Stomach (tissue), 9 donors: ENCODE measurements around the gene MAP7D3. TPM values are rescaled to one million over a fixed set of nuclear protein-coding genes. Genes with fewer than 3 reads are reported as not detected.

ENCODE experiments used
- DNase-seq, 2 donors: peaks; one replicate each; pipeline versions ENCODE4 v3.0.0 to v3.0.0-alpha.2; 2013 to 2019
- H3K27ac ChIP-seq, 5 donors: fragments of 200-600 bp in 4 of 5; sonication (generic) in 4 of 5; one replicate each; pipeline ENCODE4 v1.5.1; 2013 to 2019; ENCODE audit warnings: mild to moderate bottlenecking in 1 of 5, moderate library complexity in 1 of 5
- H3K27me3 ChIP-seq, 3 donors: fragments of 200-600 bp; sonication (generic); one replicate each; pipeline ENCODE4 v1.5.1; 2017 to 2019; ENCODE audit warnings: mixed run types in 1 of 3
- H3K36me3 ChIP-seq, 4 donors: fragments of 200-600 bp; sonication (generic); 1 replicate in 3 of 4; 2 replicates in 1 of 4; pipeline ENCODE4 v1.5.1; 2016 to 2019
- H3K4me1 ChIP-seq, 4 donors: fragments of 200-600 bp; sonication (generic); one replicate each; pipeline ENCODE4 v1.5.1; 2016 to 2019
- H3K4me3 ChIP-seq, 4 donors: fragments of 200-600 bp; sonication (generic) in 3 of 4; one replicate each; pipeline ENCODE4 v1.5.1; 2016 to 2019; ENCODE audit warnings: mild to moderate bottlenecking in 1 of 4
- H3K9me3 ChIP-seq, 4 donors: fragments of 200-600 bp; sonication (generic); one replicate each; pipeline ENCODE4 v1.5.1; 2016 to 2019
- CTCF ChIP-seq, 7 experiments: fragments of 450-650 bp in 4 of 7; fragments of 200-600 bp in 3 of 7; sonication (generic) in 3 of 7; IDR thresholded peaks; one replicate each; pipeline ENCODE4 v1.5.1; 2016 to 2019; ENCODE audit warnings: antibody characterized with exemption in 7 of 7, control low read depth in 2 of 7, mild to moderate bottlenecking in 1 of 7
- EP300 ChIP-seq: sonication (generic); formaldehyde crosslinking; IDR thresholded peaks from one replicate; pipeline ENCODE4 v1.6.1; 2017; ENCODE audit warnings: antibody characterized with exemption
- POLR2A ChIP-seq, 4 donors: fragments of 450-650 bp; IDR thresholded peaks; one replicate each; pipeline ENCODE4 v1.6.1; 2016; ENCODE audit warnings: antibody characterized with exemption in 4 of 4, control low read depth in 2 of 4, mild to moderate bottlenecking in 1 of 4, moderate library complexity in 1 of 4
- POLR2AphosphoS5 ChIP-seq, 3 donors: sonication (generic); formaldehyde crosslinking; IDR thresholded peaks; one replicate each; pipeline ENCODE4 v1.6.1; 2016; ENCODE audit warnings: antibody characterized with exemption in 3 of 3
- WGBS, 5 donors: extraction: QIAGEN DNeasy Blood & Tissue Kit in 3 of 5; methylation state at CpG; one replicate each; pipeline versions ENCODE4 v1.1.5 to v1.1.7; 2013 to 2018; 5-methylcytosine and 5-hydroxymethylcytosine counted together
- intact Hi-C: fragments of 100-400 bp; cut with DNase I; formaldehyde crosslinking; loops from one replicate; pipeline ENCODE4 v1.15.1; 2023; ENCODE audit warnings: low total_unique reads
- polyA plus RNA-seq, 3 donors: library from polyadenylated mRNA; stranded (reverse); fragments of 200-250 nt; gene quantifications; one replicate each; pipeline ENCODE4 v1.2.3, GENCODE V29; 2013
- total RNA-seq, 5 donors: library from RNA; depleted of rRNA; stranded (reverse); fragments of >200 nt; gene quantifications; one replicate each; pipeline versions ENCODE4 v1.1.0 to v1.2.3, GENCODE V29; 2014 to 2016
- donor health status: healthy with polysubstance abuse.
- donor health status: Bipolar disorder and iron deficiency.
- donor health status: healthy.

MAP7D3 gene
- total and polyA plus RNA-seq, 8 donors: 2.2 to 14.1 (median 5.6) TPM

DNA sequence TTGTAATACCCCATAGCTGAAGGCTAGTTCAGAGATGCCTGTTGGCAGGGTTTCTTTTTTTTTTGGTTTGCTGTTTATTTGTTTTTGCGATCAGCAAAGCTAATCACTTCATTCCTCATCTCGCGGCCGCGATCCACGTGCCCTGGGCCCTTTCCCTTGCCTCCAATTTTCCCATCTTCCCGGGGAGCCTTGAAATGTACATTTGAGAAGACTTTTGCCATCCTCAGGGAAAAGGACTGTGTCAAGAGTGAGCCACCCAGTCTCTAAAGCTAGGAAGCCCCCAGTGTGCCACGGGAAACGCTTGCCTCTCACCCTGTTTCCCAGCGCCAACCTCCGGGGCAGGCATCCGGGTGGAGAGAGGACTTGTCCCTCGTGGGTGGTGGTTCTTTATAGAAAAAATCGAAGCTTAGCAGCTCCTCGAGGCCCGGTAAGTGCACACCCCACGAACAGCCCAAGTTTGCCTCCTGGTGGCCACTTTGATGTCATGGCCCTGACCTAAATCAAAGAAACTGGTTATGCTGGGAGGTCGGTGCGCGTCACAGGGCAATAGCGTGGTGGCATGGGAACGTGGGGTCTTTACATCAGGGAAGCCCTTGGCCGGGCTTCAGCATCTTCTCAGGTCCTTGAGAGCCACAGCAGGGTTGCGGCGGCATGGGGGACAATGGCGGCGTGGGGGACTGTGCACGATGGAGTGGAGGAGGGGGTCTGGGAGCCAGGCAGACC lies 42.0 kb downstream of the MAP7D3 start:
- peak in 1 of 3 donors; percentile 15 for TF ChIP-seq POLR2AphosphoS5 (IDR thresholded peaks at IDR 0.05)
- peak in 4 of 7 experiments; percentile 41 to 57 (median 48) for TF ChIP-seq CTCF (IDR thresholded peaks at IDR 0.05)
- no peak for TF ChIP-seq POLR2A (IDR thresholded peaks at IDR 0.05)
- no peak for TF ChIP-seq EP300
- intact Hi-C loops: no loop called here
- Histone ChIP-seq H3K27me3 (no peaks in the 10 kb centered on the region), H3K4me1 (peaks cover 0 to 31% (median 19%) of the 10 kb centered on the region in 4 donors), H3K36me3 (peaks cover 0 to 32% (median 18%) of the 10 kb centered on the region in 4 donors), H3K9me3 (no peaks in the 10 kb centered on the region), H3K4me3 (no peak overlapping the region), H3K27ac (peak overlapping the region in 4 of 5 donors; percentile 66 to 84 (median 74))
- DNase-seq: peak; percentile 44 to 72
- 36 to 50% (median 37%) methylated on average over 13 to 28 of the region's 28 CpGs for WGBS, 5 donors

DNA sequence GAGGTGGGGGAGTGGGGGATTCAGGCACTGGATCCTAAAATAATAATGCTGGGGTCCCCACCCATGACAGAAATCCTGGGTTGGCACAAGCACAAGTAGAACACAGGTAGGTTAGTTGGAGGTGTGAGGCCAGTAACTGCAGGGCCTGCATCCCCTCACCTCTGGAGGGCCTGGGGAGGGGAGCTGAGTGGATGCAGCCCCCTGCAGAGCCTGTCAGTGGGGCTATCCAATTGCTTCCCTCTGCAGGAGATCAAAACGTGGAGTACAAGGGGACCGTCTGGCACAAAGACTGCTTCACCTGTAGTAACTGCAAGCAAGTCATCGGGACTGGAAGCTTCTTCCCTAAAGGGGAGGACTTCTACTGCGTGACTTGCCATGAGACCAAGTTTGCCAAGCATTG lies 43.7 kb downstream of the MAP7D3 start:
- intact Hi-C loops: no loop called here

DNA sequence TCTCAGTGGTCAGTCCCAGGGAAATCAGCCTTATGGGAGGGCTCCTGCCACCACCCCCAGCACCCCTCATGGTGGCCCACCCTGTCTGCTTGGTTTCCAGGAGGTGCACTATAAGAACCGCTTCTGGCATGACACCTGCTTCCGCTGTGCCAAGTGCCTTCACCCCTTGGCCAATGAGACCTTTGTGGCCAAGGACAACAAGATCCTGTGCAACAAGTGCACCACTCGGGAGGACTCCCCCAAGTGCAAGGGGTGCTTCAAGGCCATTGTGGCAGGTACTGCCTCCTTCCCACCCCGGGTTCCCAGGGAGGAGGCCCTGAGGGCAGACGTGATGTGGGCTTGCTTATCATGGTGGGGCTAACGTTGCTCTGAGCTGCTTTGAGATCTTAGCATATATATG lies 44.3 kb downstream of the MAP7D3 start:
- H3K27me3 ChIP-seq: peaks cover 0 to 7% (median 0%) of the 10 kb centered on the region in 3 donors
- peaks cover 0 to 32% (median 18%) of the 10 kb centered on the region in 4 donors for H3K36me3 ChIP-seq
- peak overlapping the region in 4 of 5 donors; percentile 70 to 84 (median 76) for H3K27ac ChIP-seq
- H3K9me3 ChIP-seq: no peaks in the 10 kb centered on the region
- intact Hi-C loops: no loop called here
- DNase-seq: no peak
- TF ChIP-seq POLR2AphosphoS5 (IDR thresholded peaks at IDR 0.05) (no peak), CTCF (IDR thresholded peaks at IDR 0.05) (no peak), POLR2A (IDR thresholded peaks at IDR 0.05) (no peak), EP300 (no peak)
- H3K4me3 ChIP-seq: peak overlapping the region in 1 of 4 donors; percentile 17
- WGBS, 5 donors: 27 to 82% (median 73%) methylated on average over 2 to 6 of the region's 6 CpGs
- H3K4me1 ChIP-seq: peaks cover 0 to 35% (median 26%) of the 10 kb centered on the region in 4 donors

More for the DNA sequence above, 43.7 kb downstream of the MAP7D3 start:
- H3K27ac ChIP-seq: peak overlapping the region in 3 of 5 donors; percentile 70 to 84 (median 78)
- TF ChIP-seq EP300: no peak
- TF ChIP-seq CTCF (IDR thresholded peaks at IDR 0.05): no peak
- no peak for TF ChIP-seq POLR2A (IDR thresholded peaks at IDR 0.05)
- TF ChIP-seq POLR2AphosphoS5 (IDR thresholded peaks at IDR 0.05): no peak
- peaks cover 0 to 32% (median 18%) of the 10 kb centered on the region in 4 donors for H3K36me3 ChIP-seq
- no peak for DNase-seq
- WGBS, 5 donors: 72 to 87% (median 78%) methylated on average over 4 of the region's 4 CpGs
- H3K4me1 ChIP-seq: peaks cover 0 to 35% (median 26%) of the 10 kb centered on the region in 4 donors
- H3K4me3 ChIP-seq: peak overlapping the region in 1 of 4 donors; percentile 17
- no peaks in the 10 kb centered on the region for H3K9me3 ChIP-seq
- peaks cover 0 to under 1% (median 0%) of the 10 kb centered on the region in 3 donors for H3K27me3 ChIP-seq

DNA sequence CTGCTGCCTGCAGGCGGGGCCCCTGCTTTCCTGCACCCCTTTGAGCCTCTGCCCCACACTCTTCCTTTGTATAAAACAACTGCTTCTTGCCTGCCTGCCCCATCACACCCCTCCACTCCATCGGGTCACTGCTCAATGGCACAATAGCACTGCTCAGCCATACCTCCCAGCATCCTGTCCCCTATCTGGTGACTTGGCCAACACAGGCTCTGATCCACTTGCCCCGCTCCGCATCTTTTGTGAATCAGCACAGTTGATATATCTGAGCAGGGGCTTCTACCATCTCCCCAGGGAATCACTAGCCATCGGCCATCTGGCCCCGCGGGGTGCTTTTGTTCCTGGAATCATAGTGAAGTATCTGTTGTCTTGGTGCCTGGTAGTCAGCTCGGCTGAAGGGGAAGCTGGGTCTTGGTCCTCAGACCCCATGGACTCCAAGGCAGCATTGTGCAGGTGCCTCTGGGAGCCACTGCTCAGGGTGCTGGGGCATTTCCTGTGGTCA lies 45.3 kb downstream of the MAP7D3 start:
- intact Hi-C loops: no loop called here
- H3K27me3 ChIP-seq: peaks cover 0 to 7% (median 0%) of the 10 kb centered on the region in 3 donors
- TF ChIP-seq POLR2AphosphoS5 (IDR thresholded peaks at IDR 0.05) (no peak), EP300 (no peak), CTCF (IDR thresholded peaks at IDR 0.05) (no peak), POLR2A (IDR thresholded peaks at IDR 0.05) (no peak)
- no peak for DNase-seq
- peak overlapping the region in 4 of 5 donors; percentile 70 to 84 (median 76) for H3K27ac ChIP-seq
- H3K36me3 ChIP-seq: peaks cover 0 to 29% (median 18%) of the 10 kb centered on the region in 4 donors
- WGBS, 5 donors: 44 to 87% (median 81%) methylated on average over 2 to 8 of the region's 8 CpGs
- peak overlapping the region in 1 of 4 donors; percentile 17 for H3K4me3 ChIP-seq
- no peaks in the 10 kb centered on the region for H3K9me3 ChIP-seq
- peaks cover 0 to 39% (median 26%) of the 10 kb centered on the region in 4 donors for H3K4me1 ChIP-seq
